ENCODE measurements around the gene NECTIN4.
"Not testable (repeated sequence)": the region's sequence is repeated elsewhere in the genome, so short reads cannot be mapped to it uniquely, and the experiment has no call there.

NECTIN4 gene

DNA sequence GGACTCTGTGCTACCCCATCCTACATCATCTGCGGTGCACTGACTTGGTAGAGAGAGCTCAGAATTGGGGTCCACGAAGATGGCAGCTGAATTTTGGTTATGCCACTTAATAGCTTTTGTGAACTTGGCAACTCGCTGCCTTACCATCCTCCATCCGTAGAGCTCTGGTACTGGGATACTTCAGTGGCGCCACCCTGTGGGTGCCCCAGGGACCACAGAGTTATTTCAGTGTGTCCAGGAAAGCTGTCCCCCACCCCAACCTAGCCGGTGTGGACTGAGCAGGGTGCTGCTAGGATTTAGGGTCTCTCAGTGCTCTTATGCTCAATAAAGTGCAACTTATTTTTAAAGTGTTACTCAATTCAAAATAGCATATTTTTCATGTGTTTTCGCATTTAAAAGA is 34.6 kb downstream of the NECTIN4 start:
- no peak for DNase-seq (ENCODE audit: low read depth in 2 of 2)

DNA sequence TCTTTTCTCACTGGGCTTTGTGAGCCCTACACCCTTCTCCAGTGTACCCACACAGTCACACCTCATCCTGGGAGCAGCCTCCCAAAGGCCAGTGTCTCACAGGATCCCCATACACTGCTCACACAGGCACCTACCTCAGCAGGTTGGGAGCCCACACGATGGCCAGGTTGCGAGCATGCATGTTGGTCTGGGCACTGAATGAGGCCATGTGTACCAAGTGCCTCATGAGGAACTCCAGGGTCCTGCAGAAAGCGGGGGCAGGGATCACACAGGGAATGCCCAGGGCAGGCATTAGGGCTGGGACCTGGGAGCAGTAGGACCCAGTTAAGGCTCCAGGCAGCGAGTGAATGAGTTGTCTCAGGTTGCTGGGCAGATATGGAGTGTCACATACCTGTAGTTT is 35.1 kb downstream of the NECTIN4 start:
- DNase-seq (ENCODE audit: low read depth in 2 of 2) = no peak

DNA sequence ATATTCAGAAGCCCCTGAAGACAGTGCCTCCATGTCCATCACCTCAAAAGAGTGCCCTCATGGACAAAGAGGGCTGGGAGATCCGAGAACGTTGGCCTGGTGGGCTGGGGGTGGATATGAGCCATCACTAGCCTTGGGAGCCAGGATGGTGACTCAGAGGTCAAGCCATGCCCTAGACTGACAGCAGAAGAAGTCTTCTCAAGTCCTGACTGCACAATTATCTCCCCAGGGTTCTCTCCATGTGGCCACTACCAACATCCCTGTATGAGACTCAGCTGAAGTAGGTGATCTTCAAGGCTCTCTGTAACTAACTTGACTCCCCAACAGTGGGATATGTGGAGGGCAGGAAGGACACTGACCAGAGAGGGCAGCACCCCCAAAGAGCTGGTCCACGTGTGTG is 36.5 kb downstream of the NECTIN4 start:
- DNase-seq (ENCODE audit: low read depth in 2 of 2) = no peak

DNA sequence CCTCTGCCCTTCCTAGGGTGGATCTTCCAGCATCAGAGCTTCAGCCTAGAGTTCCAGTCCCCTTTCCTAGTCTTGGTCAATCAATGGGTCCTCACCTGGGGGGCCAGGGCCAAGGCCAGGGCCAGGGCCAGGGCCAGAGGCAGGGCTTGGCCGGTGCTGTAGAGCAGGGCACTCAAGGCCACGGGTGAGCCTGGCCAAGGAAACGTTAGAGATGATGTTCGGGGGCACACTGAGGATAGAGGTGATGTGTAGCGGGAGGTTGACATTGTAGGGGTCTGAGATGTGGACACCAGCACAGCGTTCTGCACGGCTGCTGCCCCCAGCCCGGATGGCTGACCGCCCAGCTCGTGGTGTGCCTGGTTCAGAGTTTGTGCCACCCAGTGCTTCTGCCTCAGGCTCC is 38.1 kb downstream of the NECTIN4 start:
- DNase-seq (ENCODE audit: low read depth in 2 of 2) = no peak

DNA sequence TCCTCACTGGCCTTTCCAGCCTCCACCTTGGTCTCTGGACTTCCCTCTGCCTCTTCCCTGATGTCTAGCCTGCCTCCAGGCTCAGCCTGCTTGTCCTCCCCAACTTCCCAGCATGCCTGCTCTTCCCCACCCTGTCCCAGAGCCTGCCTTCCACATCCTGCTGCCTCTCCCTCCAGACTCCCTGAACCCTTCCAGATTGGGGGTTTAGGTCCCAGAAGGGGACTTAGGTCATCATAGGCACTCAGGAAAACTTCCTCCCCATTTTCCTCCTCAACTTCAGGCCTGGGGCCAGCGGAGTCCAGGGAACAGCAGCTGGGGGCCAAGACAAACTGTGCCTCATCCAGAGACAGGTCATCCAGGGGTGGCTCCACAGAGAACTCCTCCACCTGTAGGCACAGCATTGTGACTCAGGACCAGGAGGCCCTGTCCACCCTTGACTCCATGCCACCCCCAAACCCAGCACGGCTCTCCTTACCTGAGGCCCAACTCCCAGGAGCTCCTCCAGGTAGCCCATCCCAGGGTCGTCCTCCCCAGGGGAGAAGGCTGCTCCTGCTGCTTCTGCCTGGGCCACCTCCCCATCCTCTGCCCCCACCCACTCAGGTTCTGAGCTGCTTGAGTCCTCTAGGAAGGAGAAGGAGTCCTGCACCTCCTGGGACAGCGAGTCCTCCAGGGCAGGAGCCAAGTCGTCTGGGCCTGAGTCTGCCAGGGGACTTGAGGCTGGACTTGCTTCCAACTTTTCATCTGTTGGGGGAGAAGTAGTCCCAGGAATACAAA is 40.2 kb downstream of the NECTIN4 start:
- no peak for DNase-seq (ENCODE audit: low read depth in 2 of 2)

DNA sequence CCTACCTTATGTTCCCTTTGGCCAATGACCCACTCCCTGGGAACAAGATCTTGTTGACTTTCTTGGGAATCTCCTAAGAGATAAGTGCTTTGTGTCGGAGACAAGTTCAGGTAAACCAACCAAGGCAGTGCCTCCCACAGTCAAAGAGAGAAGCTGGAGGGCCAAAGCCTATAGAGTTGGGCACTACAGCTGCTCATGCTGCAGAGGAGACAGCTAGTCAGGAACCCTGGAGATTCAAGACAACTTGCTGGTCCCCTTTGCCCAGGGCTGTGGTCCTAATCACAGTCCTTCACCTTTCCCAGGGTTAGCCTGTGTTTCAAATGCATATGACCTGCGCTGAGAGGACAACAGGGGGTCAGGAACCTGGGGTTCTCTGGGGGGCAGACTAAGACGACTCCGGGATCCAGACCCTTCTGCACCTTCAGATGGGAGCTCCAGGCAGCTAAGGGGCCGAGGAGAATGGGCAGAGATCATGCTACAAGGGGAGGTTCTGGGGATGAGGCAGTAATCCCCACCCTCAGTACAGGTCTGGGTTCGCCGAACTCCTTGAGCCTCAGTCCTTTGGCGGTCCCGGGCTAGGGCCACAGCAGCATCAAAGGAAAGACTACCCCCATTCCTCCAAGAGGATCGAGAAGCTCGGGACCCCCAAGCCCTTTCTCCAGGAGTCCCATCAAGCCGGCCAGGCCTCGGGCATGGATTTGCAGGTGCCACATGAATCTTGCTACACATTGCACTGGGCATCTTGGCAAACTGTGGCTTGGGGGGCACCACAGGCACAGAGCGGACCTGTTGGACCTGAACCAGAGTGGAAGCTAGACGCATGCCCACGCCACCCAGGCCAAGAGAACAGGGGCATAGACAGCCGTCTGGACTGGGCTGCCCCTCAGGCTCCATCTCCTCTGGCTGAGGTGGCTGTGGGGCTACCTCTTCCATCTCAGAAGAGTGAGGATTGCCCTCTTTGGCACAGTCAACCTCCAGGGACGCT is 41.6 kb downstream of the NECTIN4 start:
- no peak for DNase-seq (ENCODE audit: low read depth in 2 of 2)

DNA sequence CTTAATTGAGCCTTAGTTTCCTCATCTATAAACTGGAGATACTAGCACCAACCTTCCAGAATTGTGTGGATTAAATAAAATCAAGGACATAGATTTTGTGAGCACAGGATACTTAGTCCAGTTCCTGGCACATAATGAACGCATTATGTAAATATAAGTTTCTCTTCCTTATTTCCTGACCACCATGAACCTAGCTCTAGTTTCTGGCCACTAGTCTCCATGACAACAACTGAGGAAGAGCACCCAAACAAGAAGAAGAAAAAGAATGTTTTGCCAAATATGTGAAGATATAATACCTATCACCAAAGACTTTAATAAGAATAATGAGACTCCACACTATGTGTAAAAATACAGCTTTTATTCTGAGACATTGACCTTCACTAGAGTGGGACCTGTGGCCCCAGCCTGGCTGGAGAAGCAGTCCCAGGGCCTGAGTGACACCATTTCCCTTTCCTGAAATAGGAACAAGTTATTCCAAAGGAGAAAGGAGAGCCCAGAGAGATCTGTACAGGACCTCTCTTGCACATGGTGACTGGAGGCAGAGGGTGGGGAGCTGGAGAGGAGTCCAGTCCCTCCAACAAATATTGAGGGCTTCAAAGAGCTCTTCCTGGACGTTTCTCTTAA is 42.6 kb downstream of the NECTIN4 start:
- DNase-seq (ENCODE audit: low read depth in 2 of 2) = no peak

DNA sequence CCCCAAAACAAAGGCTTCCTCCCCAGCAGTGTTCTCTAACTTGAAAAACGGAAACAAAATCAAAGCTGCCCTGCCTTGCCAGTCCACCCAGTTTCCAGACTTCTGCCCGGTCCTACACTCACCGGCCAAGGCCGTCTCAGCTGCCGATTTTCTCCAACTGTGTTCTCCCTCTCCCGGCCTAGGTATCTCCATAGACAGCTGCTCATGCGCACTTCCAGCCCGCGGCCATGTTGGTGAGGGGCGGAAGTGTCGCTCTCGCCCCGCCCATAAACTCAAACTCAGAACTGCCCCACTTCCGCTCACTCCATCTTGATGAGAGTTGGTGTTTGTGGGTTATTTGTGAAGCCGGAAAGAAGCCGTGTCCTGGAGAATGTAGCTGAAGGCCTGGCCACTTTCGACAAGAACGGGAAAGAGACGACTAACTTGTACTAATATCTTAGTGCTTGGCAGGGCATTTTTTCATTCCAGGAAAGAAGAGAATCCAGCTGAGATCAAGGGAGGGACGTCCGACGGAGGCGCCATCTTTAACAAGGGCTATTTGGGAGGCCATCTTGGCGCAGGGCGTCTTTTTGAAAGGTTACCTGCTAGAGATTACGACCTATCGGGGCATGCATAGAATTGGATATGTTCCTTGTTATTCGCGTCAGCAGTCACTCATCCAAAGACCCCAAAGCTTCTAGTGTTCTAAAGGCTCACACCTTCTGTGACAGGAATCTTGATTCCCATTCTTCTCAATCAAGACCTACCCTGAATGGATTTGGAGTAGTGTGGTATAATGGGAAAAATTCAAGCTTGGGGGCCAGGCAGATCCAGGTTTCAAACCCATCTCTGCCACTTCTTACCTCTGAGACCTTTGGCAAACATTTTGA is 43.4 kb downstream of the NECTIN4 start, which contains the start of gene USF1:
Gene USF1 (minus strand): TSS at position 242 of the 869 bp plus-strand sequence. CDS start 2,702 bp downstream, outside the sequence.
- peak; percentile 87 to 90 for DNase-seq (ENCODE audit: low read depth in 2 of 2)

DNA sequence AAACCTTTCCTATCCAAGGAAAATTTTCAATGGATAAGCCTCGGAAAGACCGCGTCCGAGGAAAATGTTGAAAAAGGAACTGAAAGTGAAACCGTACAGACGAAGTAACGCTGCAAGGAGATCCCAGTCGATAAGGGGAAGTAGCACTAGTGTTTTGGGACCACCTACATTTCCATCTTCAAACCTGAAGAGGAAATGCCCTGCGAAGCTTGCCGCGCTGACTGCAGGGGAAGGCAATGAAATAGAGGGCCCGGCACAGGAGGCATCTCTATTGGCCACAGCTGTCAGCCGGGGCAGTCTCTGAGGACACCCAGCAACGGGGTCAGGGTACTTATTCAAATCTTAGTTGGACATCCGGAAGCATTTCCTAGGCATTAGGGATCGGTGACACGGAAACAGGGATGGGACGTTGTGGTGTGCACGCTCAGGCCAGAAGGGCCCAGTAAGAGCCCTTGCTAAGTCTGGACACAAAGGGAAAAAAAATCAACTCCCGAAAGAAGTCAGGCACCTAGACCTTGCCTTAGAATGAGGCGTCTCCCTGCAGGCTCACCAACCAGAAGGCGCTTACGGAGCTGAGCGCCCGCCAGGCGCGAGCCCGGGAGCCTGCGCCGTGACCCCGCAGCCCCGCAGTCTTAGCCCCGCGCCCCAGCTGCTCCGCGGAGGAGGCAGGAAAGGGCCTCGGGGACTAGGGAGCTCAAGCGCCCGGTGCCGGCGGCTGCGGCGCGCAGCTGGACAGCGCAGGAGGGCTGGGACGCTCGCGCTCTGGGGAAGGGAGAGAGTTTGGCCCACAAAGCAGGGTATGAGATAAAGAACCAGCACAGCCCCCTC is 44.2 kb downstream of the NECTIN4 start:
- DNase-seq (ENCODE audit: low read depth in 2 of 2) = peak; percentile 38 to 41

DNA sequence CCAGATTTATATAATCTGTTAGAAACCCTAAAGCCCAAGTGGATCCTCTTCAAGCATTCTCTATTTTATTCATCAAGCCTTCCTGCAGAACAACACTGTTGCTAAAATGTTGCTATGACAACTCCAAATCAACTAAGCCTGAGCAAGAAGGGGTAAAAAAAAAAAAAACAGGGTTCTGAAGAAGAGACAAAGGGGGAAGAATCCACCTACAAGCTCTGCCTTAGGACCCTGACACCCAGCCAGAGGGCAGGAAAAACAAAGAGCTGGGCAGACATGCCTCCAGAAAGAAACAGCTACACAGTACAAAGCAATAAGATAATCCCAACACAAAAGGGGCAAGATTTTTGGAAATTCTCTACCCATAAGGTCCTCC is 44.8 kb downstream of the NECTIN4 start:
- no peak for DNase-seq (ENCODE audit: low read depth in 2 of 2)

DNA sequence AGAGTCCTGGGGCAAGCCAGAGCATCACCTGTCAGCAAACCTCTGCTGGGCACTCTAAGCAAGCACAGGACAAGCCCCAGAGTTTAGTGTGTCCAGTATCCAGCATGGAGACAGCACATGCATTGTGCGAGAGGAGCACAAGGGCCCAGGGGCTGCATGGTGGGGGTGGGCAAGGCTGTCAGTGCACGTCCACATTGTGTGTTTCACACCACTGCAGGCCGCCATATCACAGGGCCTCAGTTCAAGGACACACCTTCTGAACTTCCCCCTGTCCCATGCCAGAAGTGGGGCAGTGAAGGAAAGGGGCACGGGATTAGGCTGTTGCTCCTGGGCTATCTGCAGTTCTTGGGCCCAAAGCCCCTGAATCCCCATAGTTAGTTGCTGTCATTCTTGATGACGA is 49.8 kb downstream of the NECTIN4 start:
- no peak for DNase-seq (ENCODE audit: low read depth in 2 of 2)

DNA sequence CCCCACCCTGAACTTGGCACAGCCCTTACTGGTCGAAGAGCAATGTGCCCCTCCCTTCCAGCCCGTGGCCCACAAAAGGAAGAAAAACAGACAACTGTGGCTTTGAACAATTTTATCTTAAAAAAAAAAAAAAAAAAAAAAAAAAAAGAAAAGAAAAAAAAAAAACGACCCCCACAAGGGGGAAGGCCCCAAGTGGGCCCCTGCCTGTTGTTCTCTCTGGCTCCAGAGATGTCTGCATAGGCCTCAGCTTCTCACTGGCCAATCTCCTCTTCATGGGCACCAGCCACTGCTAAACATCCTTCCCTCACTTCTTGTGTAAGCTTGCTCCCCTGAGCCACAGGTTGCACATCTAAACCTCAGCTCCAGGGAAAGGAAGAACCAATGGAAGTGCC is 50.2 kb downstream of the NECTIN4 start:
- no peak for DNase-seq (ENCODE audit: low read depth in 2 of 2)

DNA sequence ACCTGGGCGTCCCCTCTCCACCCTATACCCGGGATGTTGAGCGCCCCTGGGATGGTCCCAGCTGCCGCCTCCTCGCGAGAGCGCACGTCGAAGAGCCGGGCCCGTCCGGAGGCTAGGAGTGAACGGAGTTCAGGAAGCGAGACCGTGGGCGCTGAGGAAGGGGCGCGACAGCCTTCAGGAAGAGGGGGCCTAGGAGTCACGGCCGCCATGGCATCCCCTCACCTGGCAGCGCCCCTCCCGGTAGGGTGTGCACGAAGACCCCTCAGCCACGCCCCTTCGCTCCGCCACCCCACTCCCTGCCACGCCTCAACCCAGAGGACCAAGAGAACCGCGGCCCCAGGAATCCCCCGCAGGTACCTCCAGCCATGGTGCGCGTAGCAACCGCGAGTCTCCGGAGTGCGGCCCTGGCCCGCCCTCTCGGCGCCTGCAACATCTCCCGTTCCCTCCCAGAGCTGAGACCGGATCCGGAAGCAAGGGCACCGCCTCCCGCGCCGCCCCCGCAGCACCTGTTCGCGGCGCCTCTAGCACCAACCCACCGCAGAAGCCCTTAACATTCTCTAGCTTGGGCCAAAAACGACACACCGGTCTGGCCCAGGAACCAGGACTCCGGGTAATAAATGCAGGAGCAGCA is 50.7 kb downstream of the NECTIN4 start, which contains the start of gene TSTD1:
Gene TSTD1 (minus strand): TSS at position 442 of the 631 bp plus-strand sequence. CDS start 75 bp downstream, at position 367.
- peak; percentile 75 to 83 for DNase-seq (ENCODE audit: low read depth in 2 of 2)

DNA sequence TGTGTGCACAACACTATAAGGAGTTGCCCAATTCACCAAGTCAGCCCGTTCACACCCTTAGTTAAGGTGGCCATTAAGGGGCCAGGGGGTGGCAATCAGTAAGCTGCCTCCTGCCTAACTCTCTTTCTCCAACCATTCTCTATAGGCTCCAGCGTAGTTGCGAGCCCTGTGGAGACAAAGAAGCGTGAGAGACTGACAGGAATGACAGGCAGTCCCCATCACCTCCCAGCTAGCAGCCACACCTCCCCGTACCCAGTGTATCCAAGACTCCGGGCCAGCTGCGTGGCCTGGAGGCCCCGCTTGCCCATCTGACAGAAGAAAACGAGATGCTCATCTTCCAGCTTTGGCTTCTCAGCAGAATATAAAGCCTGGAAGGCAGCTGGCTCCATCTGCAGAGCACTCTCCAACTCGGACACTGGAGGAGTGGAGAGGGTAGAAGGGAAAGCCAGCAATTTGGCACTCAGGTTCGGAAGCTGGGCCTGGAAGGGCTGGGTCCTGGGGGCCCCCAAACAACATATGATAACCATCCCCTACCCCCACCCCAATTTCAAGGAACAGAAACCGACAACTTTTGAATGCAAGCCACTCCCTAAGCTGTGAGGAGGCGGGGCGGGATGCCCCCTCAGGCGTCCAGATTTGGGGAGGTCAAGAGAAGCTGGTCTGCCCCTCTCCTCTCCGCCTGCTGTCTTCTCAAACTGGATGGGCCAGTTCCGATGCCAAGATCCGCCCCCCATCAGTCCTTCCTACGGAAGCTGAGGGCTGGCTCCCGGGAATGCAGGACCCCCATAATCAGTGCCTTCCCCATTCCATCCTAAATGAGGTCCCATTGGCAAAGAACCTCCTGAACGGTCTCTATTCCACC is 51.5 kb downstream of the NECTIN4 start:
- DNase-seq (ENCODE audit: low read depth in 2 of 2) = no peak

DNA sequence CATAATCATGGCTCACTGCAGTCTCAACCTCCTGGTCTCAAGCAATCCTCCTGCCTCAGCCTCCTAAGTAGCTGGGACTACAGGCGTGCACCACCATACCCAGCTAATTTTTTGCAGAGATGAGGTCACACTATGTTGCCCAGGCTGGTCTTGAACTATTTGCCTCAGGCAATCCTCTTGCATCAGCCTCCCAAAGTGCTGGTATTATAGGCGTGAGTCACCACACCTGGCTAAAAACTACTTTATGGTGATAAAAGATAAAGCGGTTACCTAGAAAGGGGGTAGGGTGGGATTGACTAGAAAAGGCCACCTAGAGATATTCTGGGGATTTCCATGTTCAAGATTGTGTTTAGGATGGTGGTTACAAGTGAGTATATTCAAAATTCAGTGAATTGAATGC is 55.6 kb downstream of the NECTIN4 start:
- DNase-seq (ENCODE audit: low read depth in 2 of 2) = no peak

DNA sequence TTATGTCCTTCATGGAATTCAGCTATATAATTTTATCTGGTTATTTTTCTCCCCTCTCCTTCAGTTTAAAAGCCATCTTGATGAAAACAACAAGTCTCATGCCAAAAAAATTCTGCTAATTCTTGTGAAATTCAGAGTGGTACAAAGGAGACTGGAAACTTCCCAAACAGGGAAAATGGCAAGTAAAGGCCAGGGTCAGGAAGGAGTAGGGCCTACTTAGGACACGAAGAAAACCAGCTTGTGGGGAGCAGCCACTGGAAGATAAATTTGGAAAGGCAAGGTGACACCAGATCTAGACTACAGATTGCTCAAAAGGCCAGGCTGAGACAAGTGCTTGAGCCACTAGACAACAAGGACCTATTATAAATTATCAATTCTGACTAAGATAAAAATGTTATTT is 56.9 kb downstream of the NECTIN4 start:
- DNase-seq (ENCODE audit: low read depth in 2 of 2) = no peak

DNA sequence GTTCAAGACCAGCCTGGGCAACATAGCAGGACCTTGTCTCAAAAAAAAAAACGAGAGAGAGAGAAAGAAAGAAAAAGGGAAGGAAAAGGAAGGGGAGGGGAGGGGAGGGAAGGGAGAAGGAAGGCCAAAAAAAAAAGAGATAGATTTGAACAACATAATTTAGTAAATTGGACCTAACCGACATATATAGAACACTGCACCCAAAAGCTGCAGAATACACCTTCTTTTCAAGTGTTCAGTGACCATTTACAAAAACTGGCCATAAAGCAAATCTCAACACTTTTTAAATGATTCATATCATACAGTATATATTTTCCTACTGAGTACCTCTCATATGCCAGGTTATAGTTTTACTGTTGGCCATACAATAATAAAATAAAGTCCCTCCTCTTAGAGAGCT is 57.5 kb downstream of the NECTIN4 start:
- DNase-seq (ENCODE audit: low read depth in 2 of 2) = no peak

DNA sequence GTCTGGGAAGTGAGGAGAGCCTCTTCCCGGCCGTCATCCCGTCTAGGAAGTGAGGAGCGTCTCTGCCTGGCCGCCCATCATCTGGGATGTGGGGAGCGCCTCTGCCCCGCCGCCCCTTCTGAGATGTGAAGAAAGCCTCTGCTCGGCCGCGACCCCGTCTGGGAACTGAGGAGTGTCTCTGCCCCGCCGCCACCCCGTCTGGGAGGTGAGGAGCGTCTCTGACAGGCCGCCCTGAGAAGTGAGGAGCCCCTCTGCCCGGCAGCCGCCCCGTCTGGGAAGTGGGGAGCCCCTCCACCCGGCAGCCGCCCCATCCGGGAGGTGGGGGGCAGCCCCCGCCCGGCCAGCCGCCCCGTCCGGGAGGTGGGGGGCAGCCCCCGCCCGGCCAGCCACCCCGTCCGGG is 59.9 kb downstream of the NECTIN4 start:
- DNase-seq (ENCODE audit: low read depth in 2 of 2) = not testable (repeated sequence)

DNA sequence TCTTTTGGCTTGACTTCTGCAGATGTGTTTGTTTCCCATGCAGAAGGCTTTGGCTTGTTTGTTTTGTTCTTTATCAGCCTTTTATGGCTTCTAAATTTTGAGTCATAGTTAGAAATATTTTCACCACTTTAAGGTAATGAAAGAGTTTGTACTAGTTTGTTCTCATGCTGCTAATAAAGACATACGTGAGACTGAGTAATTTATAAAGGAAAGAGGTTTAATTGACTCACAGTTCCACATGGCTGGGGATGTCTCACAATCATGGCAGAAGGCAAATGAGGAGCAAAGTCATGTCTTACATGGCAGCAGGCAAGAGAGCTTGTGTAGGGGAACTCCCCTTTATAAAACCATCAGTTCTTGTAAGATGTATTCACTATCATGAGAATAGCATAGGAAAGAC is 62.4 kb downstream of the NECTIN4 start:
- DNase-seq (ENCODE audit: low read depth in 2 of 2) = not testable (repeated sequence)

Measured in stimulated activated CD4-positive, alpha-beta T cell treated with anti-CD3 and anti-CD28 coated beads, Interleukin-4, amount 100 ng/mL, for 48 hours (primary cell).